H9 (cell line): ENCODE measurements around the gene AKR7A3. TPM values are rescaled to one million over a fixed set of nuclear protein-coding genes. Genes with fewer than 3 reads are reported as not detected.

Experiments used
- DNase-seq: peaks from one replicate; pipeline ENCODE4 v3.0.0-alpha.2; 2017
- H2AFZ ChIP-seq: one replicate; pipeline ENCODE4 v1.6.1; 2013; ENCODE audit warnings: mild to moderate bottlenecking, low read length, control low read depth, moderate library complexity
- H2AK5ac ChIP-seq: 2 replicates; pipeline ENCODE4 v1.6.1; 2013; ENCODE audit warnings: low read length, control low read depth, mixed read lengths; ENCODE audit not compliant: insufficient read length
- H2BK120ac ChIP-seq: one replicate; pipeline ENCODE4 v1.6.1; 2013; ENCODE audit warnings: low read depth, mild to moderate bottlenecking, low read length, control low read depth, inconsistent platforms; ENCODE audit not compliant: poor library complexity, severe bottlenecking
- H2BK12ac ChIP-seq: 2 replicates; pipeline ENCODE4 v1.6.1; 2013; ENCODE audit warnings: low read length, control low read depth, mixed read lengths, low read depth; ENCODE audit not compliant: insufficient read length
- H2BK15ac ChIP-seq: 2 replicates; pipeline ENCODE4 v1.6.1; 2013; ENCODE audit warnings: low read depth, low read length, control low read depth
- H2BK20ac ChIP-seq: one replicate; pipeline ENCODE4 v1.6.1; 2013; ENCODE audit warnings: low read depth, mild to moderate bottlenecking, low read length, control low read depth, inconsistent platforms; ENCODE audit not compliant: poor library complexity, severe bottlenecking
- H2BK5ac ChIP-seq: 2 replicates; pipeline ENCODE4 v1.6.1; 2013; ENCODE audit warnings: low read length, control low read depth, mixed read lengths; ENCODE audit not compliant: insufficient read length
- H3K14ac ChIP-seq: 2 replicates; pipeline ENCODE4 v1.6.1; 2013; ENCODE audit warnings: low read length, control low read depth; ENCODE audit not compliant: insufficient read depth
- H3K18ac ChIP-seq: 2 replicates; pipeline ENCODE4 v1.6.1; 2013; ENCODE audit warnings: low read depth, mild to moderate bottlenecking, mixed read lengths, low read length, control low read depth; ENCODE audit not compliant: insufficient read length
- H3K23ac ChIP-seq: 2 replicates; pipeline ENCODE4 v1.6.1; 2013; ENCODE audit warnings: low read length, control low read depth, mixed read lengths, low read depth; ENCODE audit not compliant: insufficient read length
- H3K23me2 ChIP-seq: 2 replicates; pipeline ENCODE4 v1.6.1; 2013; ENCODE audit warnings: low read depth, mild to moderate bottlenecking, mixed read lengths, low read length, control low read depth; ENCODE audit not compliant: insufficient read length, poor library complexity, severe bottlenecking
- H3K27ac ChIP-seq: 2 replicates; pipeline ENCODE4 v1.5.1; 2013; ENCODE audit warnings: low read length, control low read depth, mixed read lengths, low read depth; ENCODE audit not compliant: insufficient read length
- H3K27me3 ChIP-seq: 2 replicates; pipeline ENCODE4 v1.6.1; 2013; ENCODE audit warnings: low read length, control low read depth, inconsistent platforms; ENCODE audit not compliant: insufficient read depth
- H3K4ac ChIP-seq: 2 replicates; pipeline ENCODE4 v1.6.1; 2013; ENCODE audit warnings: low read depth, mild to moderate bottlenecking, control low read depth, inconsistent platforms, low read length, moderate library complexity
- H3K4me1 ChIP-seq: 2 replicates; pipeline ENCODE4 v1.6.1; 2013; ENCODE audit warnings: low read length, control low read depth, inconsistent platforms; ENCODE audit not compliant: insufficient read depth
- H3K4me2 ChIP-seq: 2 replicates; pipeline ENCODE4 v1.6.1; 2013; ENCODE audit warnings: low read length, control low read depth, mixed read lengths; ENCODE audit not compliant: insufficient read length, insufficient read depth
- H3K56ac ChIP-seq: 2 replicates; pipeline ENCODE4 v1.6.1; 2013; ENCODE audit warnings: low read depth, mild to moderate bottlenecking, mixed read lengths, low read length, control low read depth; ENCODE audit not compliant: insufficient read length
- H3K79me1 ChIP-seq: 2 replicates; pipeline ENCODE4 v1.6.1; 2013; ENCODE audit warnings: low read depth, mild to moderate bottlenecking, moderate library complexity, low read length, control low read depth, inconsistent platforms; ENCODE audit not compliant: insufficient read depth, poor library complexity, severe bottlenecking
- H3K79me2 ChIP-seq: 2 replicates; pipeline ENCODE4 v1.6.1; 2013; ENCODE audit warnings: low read length, control low read depth, inconsistent platforms; ENCODE audit not compliant: insufficient read depth
- H3K9ac ChIP-seq: 2 replicates; pipeline ENCODE4 v1.6.1; 2013; ENCODE audit warnings: low read length, control low read depth, mixed read lengths; ENCODE audit not compliant: insufficient read length; ENCODE audit errors: extremely low read depth
- H3K9me3 ChIP-seq: one replicate; pipeline ENCODE4 v1.6.1; 2013; ENCODE audit warnings: low read depth, low read length, inconsistent platforms; ENCODE audit not compliant: control insufficient read depth
- H3T11ph ChIP-seq: one replicate; pipeline ENCODE4 v1.6.1; 2013; ENCODE audit warnings: mild to moderate bottlenecking, low read length, control low read depth, inconsistent platforms
- H4K20me1 ChIP-seq: one replicate; pipeline ENCODE4 v1.6.1; 2013; ENCODE audit not compliant: control insufficient read depth, insufficient read length, insufficient read depth
- H4K5ac ChIP-seq: 2 replicates; pipeline ENCODE4 v1.6.1; 2013; ENCODE audit warnings: low read depth, mild to moderate bottlenecking, mixed read lengths, low read length, control low read depth; ENCODE audit not compliant: insufficient read length
- H4K8ac ChIP-seq: replicated peaks from 2 replicates; pipeline ENCODE4 v1.6.1; 2013; ENCODE audit warnings: low read length, control low read depth, mixed read lengths, low read depth; ENCODE audit not compliant: insufficient read length
- H4K91ac ChIP-seq: 2 replicates; pipeline ENCODE4 v1.6.1; 2013; ENCODE audit warnings: low read depth, mild to moderate bottlenecking, moderate library complexity, mixed read lengths, low read length, control low read depth; ENCODE audit not compliant: insufficient read length
- H3K27ac Mint-ChIP-seq, 3 experiments: 2 replicates in 2 of 3; 3 replicates in 1 of 3; pipeline ENCODE4 v1.8.0; 2020 to 2021; ENCODE audit warnings: mixed read lengths in 3 of 3, mild to moderate bottlenecking in 1 of 3, moderate library complexity in 1 of 3
- H3K27me3 Mint-ChIP-seq: 2 replicates; pipeline ENCODE4 v1.8.0; 2021; ENCODE audit warnings: low read depth, mild to moderate bottlenecking, moderate library complexity, mixed read lengths
- H3K36me3 Mint-ChIP-seq, 3 experiments: 2 replicates in 2 of 3; 3 replicates in 1 of 3; pipeline ENCODE4 v1.8.0; 2020 to 2021; ENCODE audit warnings: low read depth in 3 of 3, mixed read lengths in 3 of 3; ENCODE audit not compliant: insufficient read depth in 1 of 3
- H3K4me1 Mint-ChIP-seq, 2 experiments: 2 replicates each; pipeline ENCODE4 v1.8.0; 2020; ENCODE audit warnings: mixed read lengths in 2 of 2
- H3K4me3 Mint-ChIP-seq, 2 experiments: 2 replicates in 1 of 2; 3 replicates in 1 of 2; pipeline ENCODE4 v1.8.0; 2020 to 2021; ENCODE audit warnings: mild to moderate bottlenecking in 2 of 2, mixed read lengths in 2 of 2, moderate library complexity in 1 of 2
- H3K9me3 Mint-ChIP-seq, 2 experiments: 2 replicates in 1 of 2; 3 replicates in 1 of 2; pipeline ENCODE4 v1.8.0; 2020; ENCODE audit warnings: mild to moderate bottlenecking in 2 of 2, mixed read lengths in 2 of 2, moderate library complexity in 1 of 2
- CTCF ChIP-seq: fragments of 200-600 bp; sonication (generic); conservative IDR thresholded peaks from 3 replicates; pipeline ENCODE4 v1.8.0; 2021; ENCODE audit warnings: antibody characterized with exemption, mild to moderate bottlenecking
- WGBS: extraction: QIAGEN DNeasy Blood & Tissue Kit; methylation state at CpG from one replicate; pipeline ENCODE4 v1.1.7; 2013; ENCODE audit warnings: missing lambda C conversion rate, low lambda C conversion rate, mixed read lengths; ENCODE audit not compliant: insufficient read length; ENCODE audit errors: extremely low coverage; 5-methylcytosine and 5-hydroxymethylcytosine counted together
- total RNA-seq: library from RNA; stranded (reverse); gene quantifications from 2 replicates; pipeline ENCODE4 v1.2.1, GENCODE V29; 2021

The AKR7A3 gene
- total RNA-seq, 1 experiment from 2014 or later: 0.74 TPM

DNA sequence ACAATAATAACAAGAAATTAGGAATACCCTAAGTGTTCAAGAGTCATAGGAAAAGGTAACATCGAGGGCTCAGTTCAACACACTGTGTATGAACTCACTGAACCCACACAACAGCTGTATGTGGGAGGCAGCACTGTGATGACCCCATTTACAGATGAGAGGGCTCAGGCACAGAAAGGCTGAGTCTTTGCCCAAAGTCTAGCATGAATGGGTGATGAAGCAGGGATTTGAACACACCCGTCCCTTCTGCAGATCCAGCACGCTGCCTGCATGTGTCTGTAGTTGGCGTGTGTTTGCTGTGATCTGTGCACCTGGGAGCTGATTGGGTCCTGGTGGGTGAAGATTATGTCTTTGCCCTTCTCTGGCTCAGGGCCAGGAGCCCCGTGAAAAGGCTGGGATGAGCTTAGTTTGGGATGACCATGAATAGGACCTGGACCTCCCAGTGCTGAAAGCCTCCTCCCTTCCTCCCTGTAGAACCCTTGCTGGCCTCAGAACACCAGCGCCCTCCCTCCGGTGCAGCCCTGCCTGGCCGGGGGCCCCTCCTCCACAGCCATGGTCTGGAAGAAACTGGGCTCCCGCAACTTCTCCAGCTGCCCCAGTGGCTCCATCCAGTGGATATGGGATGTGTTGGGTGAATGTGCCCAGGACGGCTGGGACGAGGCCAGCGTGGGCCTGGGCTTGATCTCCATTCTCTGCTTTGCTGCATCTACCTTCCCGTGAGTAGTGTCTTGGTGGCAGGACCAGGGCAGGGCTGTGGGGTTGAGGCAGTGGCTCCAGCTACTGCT, 28.7 kb upstream of the AKR7A3 start:
- Histone ChIP-seq H2AK5ac (no peak overlapping the region), H3K27me3 (no peaks in the 10 kb centered on the region), H4K20me1 (no peaks in the 10 kb centered on the region), H3K4ac (no peak overlapping the region), H3K4me2 (no peak overlapping the region), H3K23ac (no peak overlapping the region), H2AFZ (no peak overlapping the region), H4K91ac (no peak overlapping the region), H2BK12ac (no peak overlapping the region), H3K79me2 (no peaks in the 10 kb centered on the region), H2BK15ac (no peak overlapping the region), H3K9ac (no peak overlapping the region), H3K56ac (no peak overlapping the region), H3K14ac (no peak overlapping the region), H4K5ac (no peak overlapping the region), H2BK120ac (no peak overlapping the region), H3K9me3 (no peaks in the 10 kb centered on the region), H3K27ac (no peak overlapping the region), H2BK5ac (no peak overlapping the region), H3K4me1 (no peaks in the 10 kb centered on the region), H3K79me1 (no peaks in the 10 kb centered on the region), H2BK20ac (no peak overlapping the region), H3K23me2 (peaks cover 5% of the 10 kb centered on the region), H4K8ac (no peak overlapping the region), H3K18ac (no peak overlapping the region), H3T11ph (no peak overlapping the region)
- DNase-seq: peak; percentile 79
- peak; percentile 54 for TF ChIP-seq CTCF
- Mint-ChIP-seq H3K9me3 (no peaks in the 10 kb centered on the region), H3K4me3 (no peak overlapping the region), H3K36me3 (peaks cover 6 to 33% (median 28%) of the 10 kb centered on the region in 3 experiments; a peak in 6 of 7 replicates), H3K27me3 (no peaks in the 10 kb centered on the region; the same call in 1 of the 2 replicates), H3K4me1 (peaks cover 10 to 13% of the 10 kb centered on the region in 2 experiments), H3K27ac (peak overlapping the region in 1 of 3 experiments; percentile 82; a peak in 1 of 7 replicates)
- no CpG with 5 or more reads among the region's 13 CpGs for WGBS
